IgD-negative memory B cell (primary cell): ENCODE data around the gene UPK2. TPM values are rescaled to one million over a fixed set of nuclear protein-coding genes. Genes with fewer than 3 reads are reported as not detected.

Experiments used
- H3K27ac Mint-ChIP-seq, 3 donors: one replicate each; pipeline ENCODE4 v1.8.0; 2020 to 2022; ENCODE audit warnings: mild to moderate bottlenecking in 3 of 3, mixed read lengths in 3 of 3, moderate library complexity in 1 of 3
- H3K27me3 Mint-ChIP-seq: one replicate; pipeline ENCODE4 v1.8.0; 2021; ENCODE audit warnings: mixed read lengths
- H3K36me3 Mint-ChIP-seq: one replicate; pipeline ENCODE4 v1.8.0; 2020; ENCODE audit warnings: mild to moderate bottlenecking, mixed read lengths
- H3K4me1 Mint-ChIP-seq, 3 donors: one replicate each; pipeline ENCODE4 v1.8.0; 2020 to 2022; ENCODE audit warnings: mixed read lengths in 3 of 3, mild to moderate bottlenecking in 1 of 3
- H3K4me3 Mint-ChIP-seq, 4 donors: one replicate each; pipeline ENCODE4 v1.8.0; 2020 to 2022; ENCODE audit warnings: mild to moderate bottlenecking in 4 of 4, mixed read lengths in 4 of 4, moderate library complexity in 3 of 4
- H3K9me3 Mint-ChIP-seq, 3 donors: one replicate each; pipeline ENCODE4 v1.8.0; 2020 to 2021; ENCODE audit warnings: mixed read lengths in 3 of 3, mild to moderate bottlenecking in 1 of 3
- polyA plus RNA-seq: library from polyadenylated mRNA; unstranded; fragments of 300-500 nt; fragmentation: Illumina TruSeq; gene quantifications from one replicate; pipeline ENCODE4 v1.2.3, GENCODE V29; 2021

UPK2 gene
- polyA plus RNA-seq, 1 donor from 2014 or later: not detected

- H3K27ac Mint-ChIP-seq: peak overlapping the region; percentile 97 to 98 (median 98)
- H3K4me1 Mint-ChIP-seq: peaks cover 32 to 52% (median 43%) of the 10 kb centered on the region in 3 donors
- H3K4me3 Mint-ChIP-seq: peak overlapping the region; percentile 64 to 93 (median 88)
- no peaks in the 10 kb centered on the region for H3K36me3 Mint-ChIP-seq
- no peaks in the 10 kb centered on the region for H3K9me3 Mint-ChIP-seq
- H3K27me3 Mint-ChIP-seq: no peaks in the 10 kb centered on the region
Observed at GRCh38 chr11:118914178-118914918, 41.8 kb upstream of the UPK2 start.

- H3K36me3 Mint-ChIP-seq: no peaks in the 10 kb centered on the region
- peak overlapping the region; percentile 97 to 98 (median 98) for H3K27ac Mint-ChIP-seq
- no peaks in the 10 kb centered on the region for H3K27me3 Mint-ChIP-seq
- H3K4me3 Mint-ChIP-seq: peak overlapping the region; percentile 64 to 93 (median 88)
- H3K4me1 Mint-ChIP-seq: peaks cover 39 to 58% (median 48%) of the 10 kb centered on the region in 3 donors
- no peaks in the 10 kb centered on the region for H3K9me3 Mint-ChIP-seq
Observed at GRCh38 chr11:118914987-118915386, 41.1 kb upstream of the UPK2 start.

DNA sequence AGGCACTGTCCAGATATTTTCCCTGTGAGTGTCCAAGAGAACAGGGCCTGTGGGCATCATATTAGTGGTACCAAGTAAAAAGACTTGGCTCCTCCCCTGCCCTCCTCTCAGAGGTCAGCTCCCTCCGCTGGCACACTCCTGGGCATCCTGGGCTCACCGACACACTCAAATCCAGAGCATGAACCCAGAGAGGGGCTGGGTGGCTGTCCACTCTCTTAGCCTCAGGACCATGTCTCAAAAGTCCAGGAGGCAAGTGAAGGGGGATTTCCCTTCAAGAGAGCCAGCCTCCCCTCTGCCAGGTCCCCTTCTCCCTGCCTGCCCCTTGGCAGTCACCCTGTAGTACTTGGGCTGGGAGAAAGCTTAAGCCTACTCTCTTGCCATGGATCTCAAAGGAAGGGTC lies 40.7 kb upstream of the UPK2 start:
- Mint-ChIP-seq H3K27ac (peak overlapping the region; percentile 97 to 98 (median 98)), H3K27me3 (no peaks in the 10 kb centered on the region), H3K36me3 (no peaks in the 10 kb centered on the region), H3K4me3 (peak overlapping the region; percentile 64 to 93 (median 88)), H3K9me3 (no peaks in the 10 kb centered on the region), H3K4me1 (peaks cover 43 to 62% (median 52%) of the 10 kb centered on the region in 3 donors)

- peaks cover 50 to 64% (median 59%) of the 10 kb centered on the region in 3 donors for H3K4me1 Mint-ChIP-seq
- H3K27me3 Mint-ChIP-seq: no peaks in the 10 kb centered on the region
- peak overlapping the region; percentile 97 to 98 (median 98) for H3K27ac Mint-ChIP-seq
- H3K4me3 Mint-ChIP-seq: peak overlapping the region in 2 of 4 donors; percentile 63 to 76
- no peaks in the 10 kb centered on the region for H3K9me3 Mint-ChIP-seq
- no peaks in the 10 kb centered on the region for H3K36me3 Mint-ChIP-seq
Observed at GRCh38 chr11:118915941-118916841, 39.9 kb upstream of the UPK2 start.

GRCh38 chr11:118916842-118917388 lies 39.2 kb upstream of the UPK2 start:
- Mint-ChIP-seq H3K4me1 (peaks cover 51 to 61% (median 53%) of the 10 kb centered on the region in 3 donors), H3K4me3 (peak overlapping the region in 3 of 4 donors; percentile 8 to 76 (median 69)), H3K9me3 (no peaks in the 10 kb centered on the region), H3K36me3 (no peaks in the 10 kb centered on the region), H3K27me3 (no peaks in the 10 kb centered on the region), H3K27ac (peak overlapping the region; percentile 81 to 99 (median 98))

DNA sequence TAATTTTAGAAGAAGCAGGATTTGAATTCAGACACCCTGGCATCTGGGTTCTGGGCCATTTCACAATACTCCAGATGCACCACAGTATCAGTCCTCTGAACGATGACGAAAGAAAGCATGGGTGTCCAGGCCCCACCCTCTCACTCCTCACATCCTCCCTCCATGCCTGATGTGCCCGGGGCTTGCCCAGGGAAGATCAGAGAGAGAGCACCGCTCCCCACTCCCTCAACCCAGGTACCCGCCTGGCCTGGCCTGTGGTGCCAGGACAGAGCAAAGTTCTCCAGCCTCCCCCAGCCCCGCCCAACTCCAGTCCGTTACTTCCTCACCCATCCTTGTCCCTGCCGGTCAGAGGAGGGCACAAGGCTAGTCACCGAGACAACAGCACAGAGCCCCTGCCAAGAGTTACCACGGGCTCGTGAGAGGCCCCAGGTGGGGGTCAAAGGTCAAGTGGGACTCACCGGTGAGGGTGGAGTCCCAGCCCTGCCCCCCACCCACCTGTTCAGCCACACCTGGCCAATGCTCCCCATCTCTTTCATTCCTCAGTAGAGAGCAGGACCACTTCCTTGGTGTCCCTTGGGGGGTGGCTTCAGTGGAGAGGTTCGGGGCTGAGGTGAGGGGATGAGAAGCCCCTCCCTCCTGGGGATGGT lies 38.5 kb upstream of the UPK2 start:
- Mint-ChIP-seq H3K4me1 (peaks cover 46 to 55% (median 51%) of the 10 kb centered on the region in 3 donors), H3K9me3 (no peaks in the 10 kb centered on the region), H3K4me3 (peak overlapping the region; percentile 57 to 73 (median 67)), H3K27ac (peak overlapping the region; percentile 93 to 99 (median 98)), H3K27me3 (no peaks in the 10 kb centered on the region), H3K36me3 (no peaks in the 10 kb centered on the region)

DNA sequence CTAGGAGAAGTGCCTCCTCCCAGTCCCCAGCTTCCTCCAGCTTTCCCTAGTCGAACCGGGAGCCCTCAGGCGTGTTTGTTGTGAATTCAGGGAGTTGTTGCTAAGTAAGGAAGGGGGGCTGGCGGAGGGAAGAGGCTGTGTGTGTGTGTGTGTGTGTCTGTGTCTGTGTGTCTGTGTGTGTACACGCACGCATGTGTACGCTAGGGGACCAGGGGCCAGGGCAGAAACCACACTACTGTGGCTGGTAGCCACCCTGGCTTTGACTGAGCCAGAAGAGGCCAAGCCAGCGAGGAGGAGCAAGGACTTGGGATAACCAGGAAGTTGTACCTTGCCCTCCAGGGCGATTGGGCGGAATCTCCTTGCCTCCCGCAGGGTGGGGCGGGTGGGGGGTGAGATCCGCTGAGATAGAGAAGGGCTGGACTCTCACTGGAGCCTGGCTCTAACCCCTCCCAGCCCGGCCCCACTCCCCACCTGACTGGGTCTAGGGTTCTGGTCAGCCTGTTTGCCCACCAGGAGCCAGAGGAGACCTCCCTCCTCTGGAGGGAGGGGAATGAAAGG lies 37.9 kb upstream of the UPK2 start:
- H3K4me3 Mint-ChIP-seq: peak overlapping the region; percentile 38 to 86 (median 74)
- no peaks in the 10 kb centered on the region for H3K36me3 Mint-ChIP-seq
- no peaks in the 10 kb centered on the region for H3K9me3 Mint-ChIP-seq
- peak overlapping the region; percentile 93 to 99 (median 98) for H3K27ac Mint-ChIP-seq
- peaks cover 46 to 52% (median 51%) of the 10 kb centered on the region in 3 donors for H3K4me1 Mint-ChIP-seq
- H3K27me3 Mint-ChIP-seq: no peaks in the 10 kb centered on the region

DNA sequence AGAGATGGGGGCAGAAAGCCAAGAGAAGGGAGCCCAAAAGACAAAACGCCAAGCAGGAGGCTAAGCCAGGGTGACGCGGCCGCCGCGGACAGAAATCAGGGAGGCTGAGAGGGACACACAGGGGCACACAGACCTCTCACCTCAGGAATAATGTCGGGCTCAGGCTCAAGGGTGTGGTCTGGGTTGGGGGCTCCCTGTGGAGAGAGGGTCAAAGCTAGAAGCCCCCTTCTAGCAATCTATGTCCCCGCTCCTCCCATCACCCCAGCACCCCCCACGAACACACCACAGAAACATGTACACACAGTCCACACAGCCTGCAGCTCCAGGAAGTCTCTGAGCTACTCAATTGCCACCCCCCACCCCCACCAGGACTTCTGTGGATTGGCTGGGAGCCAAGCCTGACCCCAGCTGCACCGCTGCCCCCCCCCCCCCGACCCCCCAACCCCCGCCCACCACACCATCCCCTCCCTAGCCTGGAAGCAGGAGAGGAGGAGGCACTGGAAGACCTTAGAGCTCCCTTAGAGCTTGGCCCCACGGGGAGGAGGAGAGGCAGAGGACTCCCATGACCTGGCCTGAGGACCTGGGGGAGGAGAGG lies 37.3 kb upstream of the UPK2 start:
- no peaks in the 10 kb centered on the region for H3K27me3 Mint-ChIP-seq
- H3K4me1 Mint-ChIP-seq: peaks cover 49 to 56% (median 53%) of the 10 kb centered on the region in 3 donors
- H3K9me3 Mint-ChIP-seq: no peaks in the 10 kb centered on the region
- H3K27ac Mint-ChIP-seq: peak overlapping the region in 2 of 3 donors; percentile 91 to 98
- no peaks in the 10 kb centered on the region for H3K36me3 Mint-ChIP-seq
- H3K4me3 Mint-ChIP-seq: peak overlapping the region; percentile 28 to 86 (median 68)

- Mint-ChIP-seq H3K4me1 (peaks cover 41 to 51% (median 46%) of the 10 kb centered on the region in 3 donors), H3K27ac (peak overlapping the region in 2 of 3 donors; percentile 91), H3K27me3 (peaks cover 1% of the 10 kb centered on the region), H3K36me3 (no peaks in the 10 kb centered on the region), H3K9me3 (peaks cover 0 to under 1% (median 0%) of the 10 kb centered on the region in 3 donors), H3K4me3 (peak overlapping the region; percentile 65 to 88 (median 81))
Observed at GRCh38 chr11:118921121-118921928, 34.8 kb upstream of the UPK2 start.

DNA sequence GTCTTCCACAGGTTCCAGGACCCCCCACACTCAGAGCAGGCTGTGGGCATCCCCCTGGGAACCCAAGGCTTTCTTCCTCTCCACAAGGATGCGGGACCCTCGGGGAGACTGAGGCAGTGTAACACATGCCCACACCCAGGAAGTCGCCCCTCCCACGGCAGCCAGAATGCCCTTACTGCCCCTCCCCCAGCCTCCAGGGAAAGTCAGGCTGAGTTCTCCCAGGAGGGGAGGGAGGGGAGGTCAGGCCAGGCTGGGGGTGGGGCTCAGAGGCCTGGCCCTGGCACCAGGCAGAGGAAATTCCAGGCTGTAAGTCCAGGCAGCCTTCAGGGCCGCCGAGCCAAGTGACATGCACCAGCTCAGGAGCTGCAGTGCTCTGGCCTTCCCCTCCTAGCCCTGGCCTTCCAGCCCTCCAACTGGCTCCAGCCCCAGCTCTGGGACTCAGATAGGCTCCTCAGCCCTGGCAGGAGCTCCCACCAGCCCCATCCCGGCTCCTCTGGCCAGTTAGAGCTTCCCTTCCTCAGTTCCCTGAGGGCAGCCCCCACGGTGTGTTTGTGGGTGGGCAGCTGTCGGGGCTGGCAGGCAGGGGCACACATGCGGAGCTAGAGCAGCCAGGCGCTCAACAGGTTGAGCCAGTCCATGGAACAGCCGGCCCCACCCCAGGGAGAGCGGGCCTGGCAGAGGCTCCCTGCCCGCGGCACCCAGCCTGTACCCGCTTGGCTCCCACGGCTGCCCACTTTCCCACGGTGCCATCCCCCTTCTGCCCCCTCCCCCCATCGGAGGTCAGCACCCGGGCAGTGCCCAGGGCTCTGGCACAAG lies 34.0 kb upstream of the UPK2 start:
- Mint-ChIP-seq H3K4me1 (peaks cover 41 to 52% (median 45%) of the 10 kb centered on the region in 3 donors), H3K27me3 (peaks cover 3% of the 10 kb centered on the region), H3K27ac (no peak overlapping the region), H3K36me3 (no peaks in the 10 kb centered on the region), H3K9me3 (peaks cover 0 to 2% (median 0%) of the 10 kb centered on the region in 3 donors), H3K4me3 (peak overlapping the region in 2 of 4 donors; percentile 23 to 44)

GRCh38 chr11:118922745-118923627 lies 33.1 kb upstream of the UPK2 start:
- no peaks in the 10 kb centered on the region for H3K36me3 Mint-ChIP-seq
- H3K4me3 Mint-ChIP-seq: peak overlapping the region; percentile 87 to 99 (median 89)
- H3K9me3 Mint-ChIP-seq: peaks cover 0 to 2% (median 0%) of the 10 kb centered on the region in 3 donors
- H3K4me1 Mint-ChIP-seq: peaks cover 38 to 53% (median 49%) of the 10 kb centered on the region in 3 donors
- H3K27ac Mint-ChIP-seq: peak overlapping the region in 2 of 3 donors; percentile 95 to 100
- peaks cover 3% of the 10 kb centered on the region for H3K27me3 Mint-ChIP-seq
